Measurements from ENCODE around the gene RIPK4. TPM values are rescaled to one million over a fixed set of nuclear protein-coding genes. Genes with fewer than 3 reads are reported as not detected.

RIPK4 gene
- total RNA-seq, 1 donor from 2014 or later: 28.9 TPM

GRCh38 chr21:41746744-41747006 is 20.2 kb downstream of the RIPK4 start:
- DNase-seq (ENCODE audit: low spot score, unreplicated experiment): no peak
- H3K9me3 Mint-ChIP-seq (ENCODE audit: low read depth): no peaks in the 10 kb centered on the region
- TF ChIP-seq CTCF (IDR thresholded peaks at IDR 0.05; ENCODE audit: unreplicated experiment): no peak
- H3K27me3 Mint-ChIP-seq: no peaks in the 10 kb centered on the region
- no peak overlapping the region for H3K4me3 Mint-ChIP-seq (ENCODE audit: low read depth)
- no peak overlapping the region for H3K27ac Mint-ChIP-seq
- peaks cover 49% of the 10 kb centered on the region for H3K36me3 Mint-ChIP-seq (ENCODE audit: insufficient read depth)
- peaks cover 13% of the 10 kb centered on the region for H3K4me1 Mint-ChIP-seq (ENCODE audit: low read depth)

- Mint-ChIP-seq H3K4me1 (ENCODE audit: low read depth) (peaks cover 8% of the 10 kb centered on the region), H3K27ac (no peak overlapping the region), H3K27me3 (no peaks in the 10 kb centered on the region), H3K9me3 (ENCODE audit: low read depth) (no peaks in the 10 kb centered on the region), H3K36me3 (ENCODE audit: insufficient read depth) (peaks cover 52% of the 10 kb centered on the region), H3K4me3 (ENCODE audit: low read depth) (no peak overlapping the region)
- TF ChIP-seq CTCF (IDR thresholded peaks at IDR 0.05; ENCODE audit: unreplicated experiment): no peak
- DNase-seq (ENCODE audit: low spot score, unreplicated experiment): no peak
Measured at GRCh38 chr21:41745971-41746743, 20.7 kb downstream of the RIPK4 start.

- DNase-seq (ENCODE audit: low spot score, unreplicated experiment): no peak
- no peak overlapping the region for H3K4me3 Mint-ChIP-seq (ENCODE audit: low read depth)
- peaks cover 52% of the 10 kb centered on the region for H3K36me3 Mint-ChIP-seq (ENCODE audit: insufficient read depth)
- TF ChIP-seq CTCF (IDR thresholded peaks at IDR 0.05; ENCODE audit: unreplicated experiment): no peak
- peak overlapping the region; percentile 71 for H3K27ac Mint-ChIP-seq
- no peaks in the 10 kb centered on the region for H3K9me3 Mint-ChIP-seq (ENCODE audit: low read depth)
- H3K27me3 Mint-ChIP-seq: no peaks in the 10 kb centered on the region
- peaks cover 2% of the 10 kb centered on the region for H3K4me1 Mint-ChIP-seq (ENCODE audit: low read depth)
Measured at GRCh38 chr21:41745026-41745820, 21.6 kb downstream of the RIPK4 start.

- no peak for TF ChIP-seq CTCF (IDR thresholded peaks at IDR 0.05; ENCODE audit: unreplicated experiment)
- peaks cover 61% of the 10 kb centered on the region for H3K36me3 Mint-ChIP-seq (ENCODE audit: insufficient read depth)
- no peak overlapping the region for H3K4me3 Mint-ChIP-seq (ENCODE audit: low read depth)
- H3K27ac Mint-ChIP-seq: peak overlapping the region; percentile 71
- peaks cover 4% of the 10 kb centered on the region for H3K9me3 Mint-ChIP-seq (ENCODE audit: low read depth)
- H3K4me1 Mint-ChIP-seq (ENCODE audit: low read depth): no peaks in the 10 kb centered on the region
- DNase-seq (ENCODE audit: low spot score, unreplicated experiment): no peak
- no peaks in the 10 kb centered on the region for H3K27me3 Mint-ChIP-seq
Measured at GRCh38 chr21:41744028-41744930, 22.6 kb downstream of the RIPK4 start.

All from progenitor cell of endocrine pancreas (in vitro differentiated cells).